ENCODE results near the gene PARD6B. TPM values are rescaled to one million over a fixed set of nuclear protein-coding genes. Genes with fewer than 3 reads are reported as not detected.
A peak's percentile ranks its signal among the peaks of the same experiment; 100 is the strongest.

The PARD6B gene
- total RNA-seq, 1 donor from 2014 or later, result 13.1 TPM

DNA sequence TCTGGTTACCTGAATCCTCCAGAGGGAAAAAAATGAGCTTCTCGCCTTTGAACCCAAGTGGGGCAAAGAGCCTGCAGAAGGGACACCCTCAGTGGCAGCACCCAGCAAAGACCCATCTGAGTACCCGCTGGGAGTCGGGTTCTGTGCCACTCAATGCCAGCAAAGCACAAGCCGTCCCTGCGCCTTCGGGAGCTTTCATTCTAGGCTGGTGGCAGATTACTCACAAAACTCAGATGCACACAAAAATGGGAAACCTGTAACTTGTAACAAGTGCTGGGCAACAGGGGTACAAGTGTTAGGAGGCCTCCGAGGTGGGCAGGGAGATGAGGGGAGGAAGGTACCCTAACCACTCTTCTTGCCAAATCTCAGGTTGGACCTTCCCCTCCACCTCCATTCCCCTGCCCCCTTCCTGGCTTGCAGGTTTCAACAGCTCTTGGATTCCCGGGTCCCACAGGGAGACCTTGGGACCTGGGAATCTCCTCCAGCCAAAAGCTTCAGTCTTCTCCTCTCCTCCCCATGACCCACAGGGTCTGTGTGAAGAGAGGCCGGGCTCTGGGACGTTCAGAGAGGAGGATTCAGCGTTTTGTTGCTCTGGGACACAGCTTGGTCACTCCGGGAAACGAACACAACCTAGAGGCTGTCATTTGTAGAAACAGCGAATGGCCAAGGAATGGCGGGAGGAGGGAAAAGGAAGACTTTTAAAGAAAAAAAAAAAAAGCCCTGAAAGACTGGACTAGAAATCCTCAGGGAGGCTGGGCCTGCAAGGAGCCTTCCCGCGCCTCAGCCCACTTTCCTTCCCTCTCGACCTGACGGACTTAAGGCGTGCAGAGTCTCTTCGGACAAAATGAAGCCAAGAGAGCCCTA is 1.2 kb upstream of the PARD6B start:
- Histone ChIP-seq H3K4me2 (ENCODE audit: low read length) (peak overlapping the region; percentile 96), H3K9me3 (ENCODE audit: insufficient read depth, low read depth, low read length) (no peaks in the 10 kb centered on the region), H2AFZ (ENCODE audit: low read depth, low read length) (peak overlapping the region; percentile 84), H3K27me3 (ENCODE audit: insufficient read depth, low read length) (peaks cover 9% of the 10 kb centered on the region), H3K4me3 (ENCODE audit: insufficient read depth, low read depth, low read length) (peak overlapping the region; percentile 72), H4K20me1 (ENCODE audit: insufficient read depth, low read length) (no peaks in the 10 kb centered on the region), H3K27ac (ENCODE audit: low read depth, low read length) (no peak overlapping the region), H3K36me3 (ENCODE audit: insufficient read depth, low read length) (no peaks in the 10 kb centered on the region), H3K4me1 (ENCODE audit: insufficient read depth, low read length) (peaks cover 10% of the 10 kb centered on the region), H3K9ac (ENCODE audit: low read length) (peak overlapping the region; percentile 66), H3K79me2 (ENCODE audit: insufficient read depth, low read length) (peaks cover 4% of the 10 kb centered on the region)
- peaks cover 29% of the 10 kb centered on the region for H3K4me1 Mint-ChIP-seq (ENCODE audit: low read depth, unreplicated experiment)
- TF ChIP-seq, protein P1, sequence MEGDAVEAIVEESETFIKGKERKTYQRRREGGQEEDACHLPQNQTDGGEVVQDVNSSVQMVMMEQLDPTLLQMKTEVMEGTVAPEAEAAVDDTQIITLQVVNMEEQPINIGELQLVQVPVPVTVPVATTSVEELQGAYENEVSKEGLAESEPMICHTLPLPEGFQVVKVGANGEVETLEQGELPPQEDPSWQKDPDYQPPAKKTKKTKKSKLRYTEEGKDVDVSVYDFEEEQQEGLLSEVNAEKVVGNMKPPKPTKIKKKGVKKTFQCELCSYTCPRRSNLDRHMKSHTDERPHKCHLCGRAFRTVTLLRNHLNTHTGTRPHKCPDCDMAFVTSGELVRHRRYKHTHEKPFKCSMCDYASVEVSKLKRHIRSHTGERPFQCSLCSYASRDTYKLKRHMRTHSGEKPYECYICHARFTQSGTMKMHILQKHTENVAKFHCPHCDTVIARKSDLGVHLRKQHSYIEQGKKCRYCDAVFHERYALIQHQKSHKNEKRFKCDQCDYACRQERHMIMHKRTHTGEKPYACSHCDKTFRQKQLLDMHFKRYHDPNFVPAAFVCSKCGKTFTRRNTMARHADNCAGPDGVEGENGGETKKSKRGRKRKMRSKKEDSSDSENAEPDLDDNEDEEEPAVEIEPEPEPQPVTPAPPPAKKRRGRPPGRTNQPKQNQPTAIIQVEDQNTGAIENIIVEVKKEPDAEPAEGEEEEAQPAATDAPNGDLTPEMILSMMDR (IDR thresholded peaks at IDR 0.05; ENCODE audit: insufficient read depth, low read depth, low read length), result no peak
- no peak for TF ChIP-seq EZH2 (IDR thresholded peaks at IDR 0.05; ENCODE audit: insufficient read depth, low read length)
- no peak for DNase-seq (ENCODE audit: low read depth)
- H3K27ac Mint-ChIP-seq (ENCODE audit: unreplicated experiment), result peak overlapping the region; percentile 88
- H3K4me3 Mint-ChIP-seq (ENCODE audit: unreplicated experiment), result peak overlapping the region; percentile 85
- no peaks in the 10 kb centered on the region for H3K27me3 Mint-ChIP-seq (ENCODE audit: low read depth, unreplicated experiment)
- no peaks in the 10 kb centered on the region for H3K9me3 Mint-ChIP-seq (ENCODE audit: unreplicated experiment)
- H3K36me3 Mint-ChIP-seq (ENCODE audit: low read depth, unreplicated experiment), result no peaks in the 10 kb centered on the region
- FAIRE-seq, result no peak

DNA sequence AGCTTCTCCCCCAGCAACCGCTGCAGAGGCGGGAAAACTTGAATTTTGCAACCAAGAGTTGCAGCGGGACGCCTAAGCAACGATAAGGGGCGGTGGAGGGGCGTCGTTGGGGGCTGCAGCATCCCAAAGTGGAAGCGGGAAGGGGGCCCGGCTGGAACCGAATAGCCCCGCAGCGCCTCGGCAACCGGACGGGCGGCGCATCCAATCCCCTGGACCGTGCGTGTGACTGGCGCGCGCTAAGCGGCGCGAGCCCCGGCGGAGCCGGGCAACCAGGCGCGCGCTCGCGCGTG is 670 bp upstream of the PARD6B start:
- FAIRE-seq (no peak), DNase-seq (ENCODE audit: low read depth) (no peak)
- Mint-ChIP-seq H3K27ac (ENCODE audit: unreplicated experiment) (peak overlapping the region; percentile 88), H3K4me1 (ENCODE audit: low read depth, unreplicated experiment) (peaks cover 34% of the 10 kb centered on the region), H3K36me3 (ENCODE audit: low read depth, unreplicated experiment) (no peaks in the 10 kb centered on the region), H3K27me3 (ENCODE audit: low read depth, unreplicated experiment) (no peaks in the 10 kb centered on the region), H3K4me3 (ENCODE audit: unreplicated experiment) (peak overlapping the region; percentile 85), H3K9me3 (ENCODE audit: unreplicated experiment) (no peaks in the 10 kb centered on the region)
- Histone ChIP-seq H3K27ac (ENCODE audit: low read depth, low read length) (no peak overlapping the region), H3K4me3 (ENCODE audit: insufficient read depth, low read depth, low read length) (peak overlapping the region; percentile 72), H3K79me2 (ENCODE audit: insufficient read depth, low read length) (peaks cover 4% of the 10 kb centered on the region), H3K4me2 (ENCODE audit: low read length) (peak overlapping the region; percentile 96), H3K36me3 (ENCODE audit: insufficient read depth, low read length) (no peaks in the 10 kb centered on the region), H3K9ac (ENCODE audit: low read length) (peak overlapping the region; percentile 66), H4K20me1 (ENCODE audit: insufficient read depth, low read length) (no peaks in the 10 kb centered on the region), H3K27me3 (ENCODE audit: insufficient read depth, low read length) (peaks cover 9% of the 10 kb centered on the region), H3K9me3 (ENCODE audit: insufficient read depth, low read depth, low read length) (no peaks in the 10 kb centered on the region), H3K4me1 (ENCODE audit: insufficient read depth, low read length) (peaks cover 4% of the 10 kb centered on the region), H2AFZ (ENCODE audit: low read depth, low read length) (peak overlapping the region; percentile 84)
- TF ChIP-seq EZH2 (IDR thresholded peaks at IDR 0.05; ENCODE audit: insufficient read depth, low read length), result no peak
- TF ChIP-seq, protein P1 (IDR thresholded peaks at IDR 0.05; ENCODE audit: insufficient read depth, low read depth, low read length), result no peak

Measured in astrocyte (in vitro differentiated cells and primary cell).